Neural progenitor cell (in vitro differentiated cells): Measurements from ENCODE around the gene EHD4. TPM values are rescaled to one million over a fixed set of nuclear protein-coding genes. Genes with fewer than 3 reads are reported as not detected.

ENCODE experiments used
- DNase-seq: peaks from one replicate; pipeline ENCODE4 v3.0.0-alpha.2; 2016; ENCODE audit warnings: low spot score
- H2AFZ ChIP-seq: fragments of 200-600 bp; sonication (generic); replicated peaks from 2 replicates; pipeline ENCODE4 v1.6.1; 2016; ENCODE audit warnings: antibody characterized with exemption
- H3F3A ChIP-seq: fragments of 200-600 bp; sonication (generic); 2 replicates; pipeline ENCODE4 v1.6.1; 2016; ENCODE audit warnings: antibody characterized with exemption, low read depth
- H3K27ac ChIP-seq: fragments of 200-600 bp; sonication (generic); 2 replicates; pipeline ENCODE4 v1.5.1; 2016; ENCODE audit warnings: mild to moderate bottlenecking
- H3K27me3 ChIP-seq: fragments of 200-600 bp; sonication (generic); 2 replicates; pipeline ENCODE4 v1.6.1; 2016; ENCODE audit warnings: mild to moderate bottlenecking, moderate library complexity
- H3K36me3 ChIP-seq: fragments of 200-600 bp; sonication (generic); 2 replicates; pipeline ENCODE4 v1.5.1; 2016
- H3K4me1 ChIP-seq: fragments of 200-600 bp; sonication (generic); 2 replicates; pipeline ENCODE4 v1.6.1; 2016; ENCODE audit warnings: mixed run types
- H3K4me2 ChIP-seq: fragments of 200-600 bp; sonication (generic); 2 replicates; pipeline ENCODE4 v1.6.1; 2016
- H3K4me3 ChIP-seq: fragments of 200-600 bp; sonication (generic); 2 replicates; pipeline ENCODE4 v1.5.1; 2016
- H3K79me2 ChIP-seq: fragments of 200-600 bp; sonication (generic); 2 replicates; pipeline ENCODE4 v1.6.1; 2016; ENCODE audit warnings: low read depth
- H3K9ac ChIP-seq: fragments of 200-600 bp; sonication (generic); 2 replicates; pipeline ENCODE4 v1.6.1; 2016
- H3K9me3 ChIP-seq: fragments of 200-600 bp; sonication (generic); 2 replicates; pipeline ENCODE4 v1.5.1; 2016; ENCODE audit warnings: low read depth
- H4K20me1 ChIP-seq: fragments of 200-600 bp; sonication (generic); 2 replicates; pipeline ENCODE4 v1.6.1; 2016; ENCODE audit warnings: low read depth
- H3K27ac Mint-ChIP-seq: 3 replicates; pipeline ENCODE4 v1.8.0; 2021; ENCODE audit warnings: mixed read lengths
- H3K27me3 Mint-ChIP-seq: 2 replicates; pipeline ENCODE4 v1.8.0; 2022; ENCODE audit warnings: low read depth, mild to moderate bottlenecking, inconsistent platforms, moderate library complexity, mixed read lengths; ENCODE audit not compliant: insufficient read depth
- H3K36me3 Mint-ChIP-seq: 3 replicates; pipeline ENCODE4 v1.8.0; 2021; ENCODE audit warnings: mixed read lengths
- H3K4me1 Mint-ChIP-seq: 3 replicates; pipeline ENCODE4 v1.8.0; 2021; ENCODE audit warnings: mixed read lengths
- H3K4me3 Mint-ChIP-seq: 3 replicates; pipeline ENCODE4 v1.8.0; 2021; ENCODE audit warnings: mild to moderate bottlenecking, moderate library complexity, mixed read lengths
- H3K9me3 Mint-ChIP-seq: 3 replicates; pipeline ENCODE4 v1.8.0; 2020; ENCODE audit warnings: mixed read lengths
- EZH2 ChIP-seq: fragments of 200-600 bp; sonication (generic); IDR thresholded peaks from 2 replicates; pipeline ENCODE4 v1.6.1; 2017; ENCODE audit warnings: antibody characterized with exemption, mild to moderate bottlenecking, moderate library complexity
- EZH2phosphoT487 ChIP-seq: fragments of 200-600 bp; sonication (generic); IDR thresholded peaks from 2 replicates; pipeline ENCODE4 v1.6.1; 2017; ENCODE audit warnings: antibody characterized with exemption
- total RNA-seq: library from RNA; depleted of rRNA; stranded (reverse); fragments of >200 nt; gene quantifications from 2 replicates; pipeline ENCODE4 v1.2.3, GENCODE V29; 2015; ENCODE audit warnings: low replicate concordance
- TF ChIP-seq, protein P1 (sequence below): fragments of 200-600 bp; sonication (generic); IDR thresholded peaks from 2 replicates; pipeline ENCODE4 v1.5.1; 2017; ENCODE audit warnings: antibody characterized with exemption, mild to moderate bottlenecking

The EHD4 gene
- total RNA-seq, 1 donor from 2014 or later = 6.9 TPM

DNA sequence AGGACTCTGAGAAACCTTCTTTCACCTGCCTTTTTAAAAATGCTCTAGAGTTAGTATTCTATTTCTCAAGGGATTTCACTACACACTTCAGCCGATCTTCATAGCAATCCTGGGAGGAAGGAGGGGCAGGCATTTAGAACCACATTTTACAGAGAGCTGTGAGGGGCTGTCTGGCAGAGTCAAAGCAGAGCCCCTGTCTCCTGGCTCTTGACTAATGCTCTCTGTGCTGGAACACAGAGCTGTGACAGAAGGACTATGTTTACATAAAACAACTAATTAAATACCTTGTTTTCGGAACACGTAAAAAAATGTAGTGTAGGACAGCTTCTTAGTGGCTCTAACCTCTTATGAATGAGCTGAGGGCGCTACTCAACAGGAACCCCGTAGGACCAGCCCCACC lies 70.9 kb downstream of the EHD4 start:
- H3K9me3 Mint-ChIP-seq = no peaks in the 10 kb centered on the region
- no peak for DNase-seq
- H3K27ac Mint-ChIP-seq = peak overlapping the region; percentile 62

DNA sequence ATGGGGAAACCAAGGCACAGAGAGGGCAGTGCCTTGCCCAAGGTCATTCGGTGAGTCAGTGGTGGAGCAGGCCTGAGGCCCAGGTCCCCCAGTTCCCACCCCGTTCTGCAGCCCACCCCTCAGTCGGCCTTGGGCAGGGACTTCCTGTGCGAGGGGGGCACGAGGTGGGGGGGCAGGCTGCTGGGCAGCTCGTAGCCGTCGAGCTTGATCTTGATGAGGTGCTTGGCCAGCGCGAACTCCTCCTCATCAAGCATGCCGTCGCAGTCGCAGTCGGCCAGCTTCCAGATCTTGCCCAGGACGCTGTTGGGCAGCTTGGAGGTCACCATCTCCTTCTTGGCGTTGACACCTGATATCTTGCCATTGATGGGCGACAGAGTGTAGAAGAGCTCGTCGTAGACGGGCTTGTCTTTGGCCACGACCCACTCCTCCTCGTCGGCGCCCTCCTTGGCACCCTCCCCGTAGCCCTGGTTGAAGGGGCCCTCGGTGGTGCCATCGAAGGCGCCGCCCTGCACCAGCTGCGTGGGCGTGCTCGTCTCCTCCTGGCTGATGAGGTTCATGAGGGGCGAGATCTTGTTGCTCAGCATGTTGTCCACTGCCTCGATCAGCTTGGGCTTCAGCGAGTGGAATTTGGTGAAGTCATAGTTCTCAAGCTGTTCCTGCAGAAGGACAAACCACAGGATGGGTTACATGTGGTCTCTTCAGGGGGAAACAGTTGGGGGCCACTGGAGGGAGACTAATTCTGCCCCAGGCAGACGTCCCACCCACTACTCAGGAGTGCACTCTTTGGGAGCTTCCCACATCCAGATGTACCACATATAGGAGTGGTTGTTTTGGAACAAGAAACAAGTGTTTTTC lies 71.6 kb downstream of the EHD4 start:
- Histone ChIP-seq H3K27ac (no peak overlapping the region), H3K4me2 (no peak overlapping the region), H3K4me3 (no peak overlapping the region), H3K36me3 (no peaks in the 10 kb centered on the region), H3K9me3 (no peaks in the 10 kb centered on the region), H3K4me1 (peaks cover 7% of the 10 kb centered on the region), H3F3A (peaks cover 11% of the 10 kb centered on the region), H4K20me1 (peaks cover 3% of the 10 kb centered on the region), H2AFZ (no peak overlapping the region), H3K27me3 (no peaks in the 10 kb centered on the region), H3K9ac (no peak overlapping the region), H3K79me2 (no peaks in the 10 kb centered on the region)
- Mint-ChIP-seq H3K9me3 (no peaks in the 10 kb centered on the region), H3K27me3 (no peaks in the 10 kb centered on the region), H3K36me3 (no peaks in the 10 kb centered on the region), H3K27ac (no peak overlapping the region), H3K4me3 (no peak overlapping the region), H3K4me1 (peaks cover 18% of the 10 kb centered on the region)
- TF ChIP-seq EZH2phosphoT487 (no peak), EZH2 (no peak)
- TF ChIP-seq, protein P1, sequence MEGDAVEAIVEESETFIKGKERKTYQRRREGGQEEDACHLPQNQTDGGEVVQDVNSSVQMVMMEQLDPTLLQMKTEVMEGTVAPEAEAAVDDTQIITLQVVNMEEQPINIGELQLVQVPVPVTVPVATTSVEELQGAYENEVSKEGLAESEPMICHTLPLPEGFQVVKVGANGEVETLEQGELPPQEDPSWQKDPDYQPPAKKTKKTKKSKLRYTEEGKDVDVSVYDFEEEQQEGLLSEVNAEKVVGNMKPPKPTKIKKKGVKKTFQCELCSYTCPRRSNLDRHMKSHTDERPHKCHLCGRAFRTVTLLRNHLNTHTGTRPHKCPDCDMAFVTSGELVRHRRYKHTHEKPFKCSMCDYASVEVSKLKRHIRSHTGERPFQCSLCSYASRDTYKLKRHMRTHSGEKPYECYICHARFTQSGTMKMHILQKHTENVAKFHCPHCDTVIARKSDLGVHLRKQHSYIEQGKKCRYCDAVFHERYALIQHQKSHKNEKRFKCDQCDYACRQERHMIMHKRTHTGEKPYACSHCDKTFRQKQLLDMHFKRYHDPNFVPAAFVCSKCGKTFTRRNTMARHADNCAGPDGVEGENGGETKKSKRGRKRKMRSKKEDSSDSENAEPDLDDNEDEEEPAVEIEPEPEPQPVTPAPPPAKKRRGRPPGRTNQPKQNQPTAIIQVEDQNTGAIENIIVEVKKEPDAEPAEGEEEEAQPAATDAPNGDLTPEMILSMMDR = no peak
- no peak for DNase-seq

More for the DNA sequence above, 70.9 kb downstream of the EHD4 start:
- TF ChIP-seq EZH2 (no peak), EZH2phosphoT487 (no peak)
- TF ChIP-seq, protein P1 = no peak
- Mint-ChIP-seq H3K36me3 (no peaks in the 10 kb centered on the region), H3K4me3 (no peak overlapping the region), H3K27me3 (no peaks in the 10 kb centered on the region), H3K4me1 (peaks cover 18% of the 10 kb centered on the region)
- Histone ChIP-seq H3K4me2 (no peak overlapping the region), H3F3A (peaks cover 11% of the 10 kb centered on the region), H3K9ac (no peak overlapping the region), H3K27me3 (no peaks in the 10 kb centered on the region), H3K4me1 (peaks cover 7% of the 10 kb centered on the region), H3K4me3 (no peak overlapping the region), H3K79me2 (no peaks in the 10 kb centered on the region), H3K36me3 (no peaks in the 10 kb centered on the region), H4K20me1 (peaks cover 3% of the 10 kb centered on the region), H3K27ac (no peak overlapping the region), H3K9me3 (no peaks in the 10 kb centered on the region), H2AFZ (no peak overlapping the region)

DNA sequence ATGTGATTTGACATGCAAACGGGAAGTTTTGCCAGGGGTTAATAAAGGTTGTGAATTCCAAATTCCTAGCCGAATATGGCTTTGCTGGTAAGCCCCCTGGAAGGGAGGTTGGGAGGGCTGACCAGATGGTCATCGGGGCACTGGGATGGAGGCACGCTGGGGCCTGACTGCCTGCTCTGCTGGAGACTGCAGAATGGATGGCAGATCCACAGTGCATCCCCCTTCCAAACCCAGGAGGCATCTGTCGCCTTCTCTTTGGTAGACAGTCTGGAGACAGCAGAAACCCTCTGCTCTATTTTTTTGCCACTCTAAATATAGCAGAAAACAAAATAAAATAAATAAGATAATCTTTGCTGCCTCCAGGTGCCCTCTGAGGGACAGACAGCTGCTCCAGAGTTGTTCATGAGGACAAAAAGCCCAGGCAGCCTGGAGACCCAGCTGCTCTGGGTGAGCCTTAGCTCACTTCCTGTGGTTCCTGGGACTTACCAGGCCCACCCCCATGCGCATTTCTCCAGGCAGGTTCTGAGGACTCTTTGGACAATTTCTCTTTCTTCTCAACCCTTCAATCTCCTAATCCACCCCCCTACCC lies 72.4 kb downstream of the EHD4 start:
- Histone ChIP-seq H3K4me3 (no peak overlapping the region), H3K27me3 (no peaks in the 10 kb centered on the region), H3F3A (peaks cover 4% of the 10 kb centered on the region), H3K79me2 (no peaks in the 10 kb centered on the region), H3K27ac (no peak overlapping the region), H3K9me3 (no peaks in the 10 kb centered on the region), H3K36me3 (no peaks in the 10 kb centered on the region), H4K20me1 (peaks cover 3% of the 10 kb centered on the region), H3K4me2 (no peak overlapping the region), H3K9ac (no peak overlapping the region), H3K4me1 (peaks cover 7% of the 10 kb centered on the region), H2AFZ (no peak overlapping the region)
- H3K27ac Mint-ChIP-seq = no peak overlapping the region
- DNase-seq = no peak
- H3K4me1 Mint-ChIP-seq = peaks cover 24% of the 10 kb centered on the region
- no peaks in the 10 kb centered on the region for H3K9me3 Mint-ChIP-seq
- no peaks in the 10 kb centered on the region for H3K36me3 Mint-ChIP-seq
- H3K4me3 Mint-ChIP-seq = no peak overlapping the region
- peaks cover 5% of the 10 kb centered on the region for H3K27me3 Mint-ChIP-seq
- TF ChIP-seq EZH2 (no peak), EZH2phosphoT487 (no peak)
- TF ChIP-seq, protein P1 = no peak
